ENCODE results near the gene NTM.
"Not testable (repeated sequence)": the region's sequence is repeated elsewhere in the genome, so short reads cannot be mapped to it uniquely, and the experiment has no call there.

Gene NTM

GRCh38 chr11:131418189-131418588 lies 47.8 kb downstream of the NTM start:
- in situ Hi-C loops (cut with HindIII; ENCODE audit: low sequenced_read_pairs) = no loop called here

DNA sequence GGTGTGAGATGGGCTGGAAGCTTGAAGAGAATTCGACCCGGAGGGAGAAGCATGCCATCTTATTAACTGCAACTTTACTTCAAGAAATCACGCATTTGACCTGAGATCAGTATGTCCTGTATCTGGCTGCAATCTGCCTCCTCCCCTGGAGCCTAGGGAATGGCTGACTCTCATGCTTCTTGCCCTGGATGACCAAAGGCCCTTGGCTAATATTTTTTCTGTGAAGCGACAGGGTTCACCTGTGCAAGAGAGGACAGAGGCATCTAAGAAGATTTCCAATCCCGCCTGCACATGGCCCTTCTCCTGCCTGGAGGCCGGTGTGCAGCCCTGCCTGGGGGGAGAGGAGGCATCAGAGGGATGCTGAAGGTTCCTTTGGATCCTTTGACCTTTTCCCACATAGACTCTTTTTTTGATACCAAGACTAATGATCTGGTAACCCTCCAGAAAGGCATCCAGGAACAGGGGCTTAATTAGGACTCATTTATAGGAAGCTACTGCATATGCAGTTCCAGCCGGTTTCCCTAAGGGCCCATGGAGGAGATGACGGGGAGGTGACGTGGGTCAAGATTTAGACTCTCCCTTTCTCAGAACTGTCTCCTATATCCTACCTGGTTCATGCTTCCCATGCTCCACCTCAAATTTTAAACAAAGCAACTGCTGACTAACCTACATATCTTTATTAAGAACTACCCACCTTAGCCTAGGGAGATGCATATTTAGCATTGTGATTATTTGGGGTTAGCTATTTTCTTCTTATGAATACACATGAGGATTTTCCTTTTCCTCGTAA lies 50.8 kb downstream of the NTM start:
- in situ Hi-C loops (cut with HindIII; ENCODE audit: low sequenced_read_pairs) = no loop called here

DNA sequence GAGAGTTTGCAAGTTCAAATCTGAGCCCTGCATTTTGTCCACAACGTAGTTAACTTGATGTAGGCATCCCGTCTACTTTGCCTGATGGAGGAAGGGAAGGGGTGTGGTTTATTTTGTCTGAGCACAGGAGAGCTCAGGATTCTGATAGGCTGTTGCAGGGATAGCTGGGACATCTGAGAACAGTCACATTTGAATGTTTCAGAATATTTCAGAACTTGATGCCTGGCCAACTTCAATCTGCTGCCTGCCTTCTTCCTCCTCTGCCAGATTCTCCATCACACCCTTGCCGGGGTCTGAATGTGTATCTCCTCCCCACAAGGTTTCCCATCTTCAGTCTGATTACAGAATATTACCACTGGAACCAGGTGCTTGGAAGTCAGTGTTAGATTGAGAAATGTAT lies 51.6 kb downstream of the NTM start:
- in situ Hi-C loops (cut with HindIII; ENCODE audit: low sequenced_read_pairs) = no loop called here

DNA sequence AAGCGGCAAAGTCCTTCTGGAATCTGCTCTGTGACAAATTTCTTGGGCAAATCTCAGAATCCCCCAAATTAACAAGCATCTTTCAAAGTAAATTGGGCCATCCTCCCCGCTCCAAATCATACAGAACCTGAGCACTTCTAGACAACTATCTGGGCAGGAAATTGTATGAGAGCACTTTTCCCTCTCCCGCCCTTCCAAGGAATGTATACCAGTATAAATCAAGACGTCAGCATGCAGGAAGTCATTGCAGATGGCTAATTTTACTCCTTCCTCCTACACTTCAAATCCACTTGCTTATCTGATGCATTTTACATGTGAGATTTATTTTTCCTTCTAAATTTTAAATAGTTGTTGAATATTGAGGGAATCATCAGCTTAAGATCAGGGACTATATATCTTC lies 52.1 kb downstream of the NTM start:
- in situ Hi-C loops (cut with HindIII; ENCODE audit: low sequenced_read_pairs) = no loop called here

- in situ Hi-C loops (cut with HindIII; ENCODE audit: low sequenced_read_pairs) = no loop called here
Measured at GRCh38 chr11:131423688-131424087, 53.3 kb downstream of the NTM start.

DNA sequence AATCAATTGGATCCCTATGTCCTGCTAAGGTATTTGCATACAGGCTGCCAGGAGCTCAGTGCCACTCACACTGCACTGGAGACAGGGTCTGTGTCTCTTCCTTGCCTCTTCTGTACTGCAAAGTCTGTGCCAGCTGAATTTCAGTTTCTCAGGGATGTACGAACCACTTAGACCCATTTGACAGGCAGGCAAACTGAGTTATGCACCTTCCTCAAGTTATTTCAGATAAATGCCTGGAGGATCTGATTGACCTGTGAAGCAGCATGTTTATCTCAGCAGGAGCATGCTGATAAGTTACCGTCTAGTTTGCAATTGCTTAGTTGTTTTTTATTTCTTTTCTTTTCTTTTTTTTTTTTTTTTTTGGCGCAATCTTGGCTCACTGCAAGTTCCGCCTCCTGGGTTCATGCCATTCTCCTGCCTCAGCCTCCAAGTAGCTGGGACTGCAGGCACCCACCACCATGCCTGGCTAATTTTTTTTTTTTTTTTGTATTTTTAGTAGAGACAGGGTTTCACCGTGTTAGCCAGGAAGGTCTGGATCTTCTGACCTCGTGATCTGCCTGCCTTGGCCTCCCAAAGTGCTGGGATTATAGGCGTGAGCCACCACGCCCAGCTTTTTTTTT lies 54.0 kb downstream of the NTM start:
- in situ Hi-C loops (cut with HindIII; ENCODE audit: low sequenced_read_pairs) = not testable (repeated sequence)

- in situ Hi-C loops (cut with HindIII; ENCODE audit: low sequenced_read_pairs) = no loop called here
Measured at GRCh38 chr11:131425285-131425684, 54.9 kb downstream of the NTM start.

DNA sequence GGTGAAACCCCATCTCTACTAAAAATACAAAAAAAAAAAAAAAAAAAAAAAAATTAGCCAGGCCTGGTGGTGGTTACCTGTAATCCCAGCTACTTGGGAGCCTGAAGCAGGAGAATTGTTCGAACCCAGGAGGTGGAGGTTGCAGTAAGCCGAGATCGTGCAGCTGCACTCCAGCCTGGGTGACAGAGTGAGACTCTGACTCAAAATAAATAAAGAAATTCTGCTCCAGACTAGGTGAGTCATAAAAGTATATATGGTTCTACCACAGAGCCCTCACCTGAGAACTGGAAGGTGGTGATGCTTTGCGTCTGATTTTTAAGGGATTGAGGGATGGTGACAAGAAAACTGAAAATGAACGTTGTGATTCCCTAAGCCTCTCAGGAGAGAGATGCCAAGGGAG lies 58.4 kb downstream of the NTM start:
- in situ Hi-C loops (cut with HindIII; ENCODE audit: low sequenced_read_pairs) = no loop called here

- in situ Hi-C loops (cut with HindIII; ENCODE audit: low sequenced_read_pairs) = no loop called here
Measured at GRCh38 chr11:131430473-131431208, 60.2 kb downstream of the NTM start.

- in situ Hi-C loops (cut with HindIII; ENCODE audit: low sequenced_read_pairs) = no loop called here
Measured at GRCh38 chr11:131441051-131441810, 70.8 kb downstream of the NTM start.

GRCh38 chr11:131446590-131447275 lies 76.3 kb downstream of the NTM start:
- in situ Hi-C loops (cut with HindIII; ENCODE audit: low sequenced_read_pairs) = no loop called here

- in situ Hi-C loops (cut with HindIII; ENCODE audit: low sequenced_read_pairs) = no loop called here
Measured at GRCh38 chr11:131447277-131447815, 76.9 kb downstream of the NTM start.

GRCh38 chr11:131447898-131448297 lies 77.5 kb downstream of the NTM start:
- in situ Hi-C loops (cut with HindIII; ENCODE audit: low sequenced_read_pairs) = no loop called here

GRCh38 chr11:131449036-131450019 lies 78.9 kb downstream of the NTM start:
- in situ Hi-C loops (cut with HindIII; ENCODE audit: low sequenced_read_pairs) = no loop called here

GRCh38 chr11:131454490-131454889 lies 84.1 kb downstream of the NTM start:
- in situ Hi-C loops (cut with HindIII; ENCODE audit: low sequenced_read_pairs) = no loop called here

DNA sequence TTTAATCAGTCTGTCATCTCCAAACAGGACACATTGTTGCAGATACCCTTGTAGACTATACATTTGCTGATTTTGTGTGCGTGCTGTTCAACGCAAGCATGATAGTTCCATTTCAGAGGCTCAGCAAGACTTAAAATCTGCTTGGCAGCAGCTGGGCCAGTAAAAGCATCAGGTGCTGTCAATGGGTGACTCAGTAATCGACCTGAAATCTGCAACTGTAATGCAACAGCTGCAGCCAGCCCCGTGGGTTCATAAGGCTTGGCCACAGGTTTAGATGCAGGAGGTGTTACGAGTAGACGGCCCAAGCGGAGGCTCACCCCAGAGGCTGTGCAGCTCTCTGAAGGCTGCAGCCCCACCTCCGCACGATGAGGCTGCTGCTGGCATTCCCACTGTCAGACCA lies 84.6 kb downstream of the NTM start:
- in situ Hi-C loops (cut with HindIII; ENCODE audit: low sequenced_read_pairs) = no loop called here

DNA sequence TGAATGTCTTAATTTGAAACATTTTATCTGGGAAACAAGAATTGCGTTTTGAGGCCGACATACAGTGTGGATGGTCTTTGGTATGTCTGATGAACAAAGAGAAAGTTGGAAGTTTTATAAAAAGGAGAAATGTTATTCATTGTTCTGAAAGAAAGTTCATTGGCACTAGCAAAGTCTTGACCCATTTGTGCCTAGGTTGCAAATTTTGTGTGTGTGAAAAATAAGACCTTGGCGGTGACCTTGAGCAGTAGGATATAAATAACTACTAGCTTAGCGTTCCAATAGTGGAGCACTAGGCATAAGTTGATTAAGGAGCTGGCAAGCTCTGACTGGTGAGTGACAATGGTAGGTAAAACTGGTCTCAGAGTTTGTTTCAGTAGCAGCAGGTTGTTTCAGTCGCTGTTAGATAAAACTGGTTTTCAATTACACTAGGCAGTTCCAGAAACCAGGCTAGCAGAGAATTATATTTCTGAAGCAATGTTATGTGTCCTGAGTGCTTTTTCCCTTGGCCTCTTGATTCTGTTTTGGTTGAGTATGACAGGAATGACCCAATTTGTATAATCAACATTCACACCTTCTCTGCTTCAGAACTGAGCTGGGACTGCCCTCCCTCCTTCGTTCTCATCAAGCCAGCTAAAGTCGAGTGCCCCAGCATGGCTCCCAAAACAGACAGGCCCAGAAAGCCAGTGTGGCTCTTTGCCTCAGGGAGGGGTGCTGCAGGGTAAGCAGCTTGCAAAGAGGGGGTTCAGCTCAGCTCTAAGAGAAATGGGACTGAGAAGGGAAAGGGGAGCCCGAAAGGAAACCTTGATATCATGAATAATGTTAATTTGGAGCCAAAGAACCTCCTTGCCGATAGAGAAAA lies 85.7 kb downstream of the NTM start:
- in situ Hi-C loops (cut with HindIII; ENCODE audit: low sequenced_read_pairs) = no loop called here

DNA sequence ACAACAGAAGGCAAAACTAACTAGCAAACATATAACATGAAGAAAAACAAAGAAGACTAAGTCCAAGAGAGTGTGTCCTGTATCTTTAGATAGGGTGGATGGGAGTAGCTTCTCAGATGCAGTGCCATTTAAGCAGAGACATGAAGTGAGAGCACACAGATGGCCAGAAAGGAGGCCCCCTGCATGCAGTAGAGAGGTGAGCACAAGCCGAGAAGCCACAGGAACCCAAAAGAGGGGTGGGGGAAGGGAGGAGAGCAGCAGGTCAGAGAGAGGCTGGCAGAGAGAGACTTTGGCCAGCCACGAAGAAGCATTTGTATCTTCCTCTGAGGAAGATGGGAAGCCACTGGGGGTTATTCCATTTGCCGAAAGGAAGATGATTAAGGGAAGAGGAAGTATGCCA lies 86.7 kb downstream of the NTM start:
- in situ Hi-C loops (cut with HindIII; ENCODE audit: low sequenced_read_pairs) = no loop called here
